HG02970 (cell line): ENCODE measurements around the gene ZNF691.
"Not testable (repeated sequence)": the region's sequence is repeated elsewhere in the genome, so short reads cannot be mapped to it uniquely, and the experiment has no call there.

Experiments used
- ATAC-seq: cut with Tn5 transposase; IDR thresholded peaks from one replicate; pipeline ENCODE4 v1.9.1; 2021; ENCODE audit warnings: mild to moderate bottlenecking, moderate library complexity, moderate number of reproducible peaks; ENCODE audit not compliant: unreplicated experiment, low FRiP score

Gene ZNF691

DNA sequence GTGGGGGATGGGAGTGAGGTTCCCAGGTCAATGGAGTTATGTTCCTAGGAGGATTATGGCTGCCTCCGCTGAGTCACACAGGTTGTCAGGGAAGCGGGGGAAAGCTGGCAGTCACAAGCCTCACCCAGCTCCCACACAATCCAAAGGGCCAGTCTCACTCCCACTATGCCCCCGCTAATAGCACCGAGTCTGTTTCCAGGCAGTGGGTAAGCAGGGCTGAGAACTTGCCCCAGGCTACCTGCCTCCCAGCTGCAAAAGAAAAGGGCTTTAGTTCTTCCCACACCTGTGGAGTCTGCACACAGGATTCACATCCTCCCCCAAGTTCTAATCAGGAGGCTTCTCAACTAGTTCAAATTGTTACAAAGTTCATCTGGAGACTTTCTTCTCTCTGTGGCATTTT lies 53.5 kb downstream of the ZNF691 start:
- not testable (repeated sequence) for ATAC-seq
